GM19455 (cell line): Measurements from ENCODE around the gene RABGAP1.

Source experiments
- ATAC-seq: cut with Tn5 transposase; IDR thresholded peaks from one replicate; pipeline ENCODE4 v1.9.1; 2021; ENCODE audit not compliant: unreplicated experiment

RABGAP1 gene

DNA sequence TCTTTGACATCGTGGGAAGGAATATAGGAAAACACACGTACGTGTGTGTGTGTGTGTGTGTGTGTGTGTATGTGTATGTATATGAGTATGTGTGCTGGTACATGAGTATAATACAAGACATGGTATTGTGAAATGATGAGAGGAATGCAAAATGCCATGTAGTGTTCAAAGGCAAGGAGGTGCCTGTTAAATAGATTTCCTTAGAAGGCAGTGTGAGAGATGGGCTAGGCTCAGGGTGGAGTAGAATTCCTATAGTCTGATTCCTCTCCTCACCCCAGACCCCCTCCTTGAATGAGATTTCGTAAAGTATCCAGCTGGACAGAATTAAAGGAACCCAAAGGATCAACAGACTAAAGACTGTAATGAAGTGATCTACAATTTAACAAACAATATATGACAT is 103.8 kb downstream of the RABGAP1 start:
- no peak for ATAC-seq

DNA sequence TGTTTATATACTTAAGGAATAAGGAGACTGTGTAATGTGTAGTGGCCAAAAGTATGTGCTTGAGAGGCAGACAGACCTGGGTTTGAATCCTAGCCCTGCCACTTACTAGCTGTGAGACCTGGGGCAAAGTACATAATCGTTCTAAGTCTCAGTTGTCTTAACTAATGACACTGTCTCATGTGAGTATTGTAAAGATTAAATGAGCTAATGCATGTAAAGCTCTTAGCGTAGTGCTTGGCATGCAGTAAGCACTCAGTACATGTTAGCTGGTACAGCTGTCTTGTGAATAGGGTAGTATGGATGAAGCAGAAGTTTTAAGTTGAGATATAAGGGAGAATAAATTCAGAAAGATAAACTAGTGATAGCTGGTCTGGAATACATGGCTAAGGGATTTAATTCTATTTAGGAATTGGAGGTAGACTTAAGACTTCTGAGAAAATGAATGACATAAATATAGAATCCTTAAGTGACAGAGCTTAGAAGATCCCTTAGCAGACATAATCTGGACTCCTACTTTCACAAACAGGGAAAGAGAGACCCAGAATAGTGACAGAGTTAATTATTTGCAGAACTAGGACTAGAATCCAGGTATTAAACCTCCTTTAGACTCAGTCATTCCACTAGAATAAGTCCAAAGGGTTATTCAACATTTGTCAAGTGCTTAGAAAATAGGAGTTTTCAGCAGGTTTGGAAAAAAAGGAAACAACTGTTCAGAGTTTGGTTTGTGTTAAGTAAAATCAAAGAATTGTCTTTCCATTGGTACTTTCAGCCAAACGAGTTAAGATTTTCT is 105.8 kb downstream of the RABGAP1 start:
- no peak for ATAC-seq

- ATAC-seq = no peak
Measured at GRCh38 chr9:123048748-123049147, 107.9 kb downstream of the RABGAP1 start.

- ATAC-seq = no peak
Measured at GRCh38 chr9:123049589-123050222, 108.9 kb downstream of the RABGAP1 start.

DNA sequence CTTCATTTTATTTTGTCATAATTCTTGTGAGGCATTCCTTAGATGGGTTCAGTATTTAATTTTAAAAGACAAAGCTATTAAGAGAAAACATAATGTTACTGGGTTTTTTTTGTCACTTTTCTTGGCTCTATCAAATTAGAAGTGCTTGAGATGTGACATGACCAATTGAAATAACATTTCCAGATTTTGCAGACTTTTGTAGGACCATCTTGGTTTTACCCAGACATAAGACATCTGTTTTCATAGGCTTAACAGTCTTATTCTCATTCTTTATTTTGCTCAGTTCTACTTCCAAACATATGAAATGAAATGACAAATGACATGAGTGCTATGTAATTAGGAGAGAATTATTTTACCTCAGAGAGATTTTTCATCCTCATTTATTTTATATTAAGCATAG is 112.2 kb downstream of the RABGAP1 start:
- ATAC-seq = no peak

DNA sequence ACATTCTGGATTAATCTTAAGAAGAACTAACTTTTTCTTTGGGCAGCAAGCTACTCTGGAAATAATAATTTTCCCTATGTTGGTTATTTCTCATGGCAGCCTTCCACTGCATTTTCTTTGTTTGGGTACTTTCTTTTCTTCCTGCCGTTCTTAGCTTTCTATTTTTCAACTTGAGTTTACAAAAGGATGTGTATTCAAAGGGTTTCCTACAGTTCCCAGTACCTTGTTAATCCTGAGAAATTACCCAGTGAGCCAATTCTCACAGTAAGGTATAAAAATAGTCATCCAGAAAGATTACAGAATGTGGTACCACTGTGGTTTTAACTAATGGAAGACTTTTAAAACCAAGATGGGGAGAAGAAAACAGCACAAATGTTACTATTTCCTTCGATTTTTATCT is 112.9 kb downstream of the RABGAP1 start:
- no peak for ATAC-seq

DNA sequence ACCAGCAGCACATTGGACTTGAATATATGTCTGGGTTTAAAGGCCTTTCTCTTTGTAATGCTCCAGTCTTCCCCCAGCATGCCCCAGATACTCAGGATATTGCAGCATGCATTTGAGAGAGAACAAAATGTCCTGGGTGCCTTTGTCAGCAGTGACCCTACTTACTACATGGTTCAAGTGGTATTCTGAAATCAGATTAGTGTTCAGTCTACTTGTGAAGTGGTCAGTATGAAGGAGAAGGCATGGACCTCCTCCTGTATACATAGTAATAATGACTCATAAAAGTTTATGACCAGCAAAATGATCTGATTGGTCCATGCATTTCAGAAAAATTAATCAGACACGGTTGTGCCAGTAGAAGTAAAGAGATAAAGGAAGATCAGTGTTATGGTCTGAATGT is 118.0 kb downstream of the RABGAP1 start:
- ATAC-seq = no peak

- ATAC-seq = no peak
Measured at GRCh38 chr9:123059472-123060220, 118.8 kb downstream of the RABGAP1 start.

- no peak for ATAC-seq
Measured at GRCh38 chr9:123061216-123061615, 120.4 kb downstream of the RABGAP1 start.

DNA sequence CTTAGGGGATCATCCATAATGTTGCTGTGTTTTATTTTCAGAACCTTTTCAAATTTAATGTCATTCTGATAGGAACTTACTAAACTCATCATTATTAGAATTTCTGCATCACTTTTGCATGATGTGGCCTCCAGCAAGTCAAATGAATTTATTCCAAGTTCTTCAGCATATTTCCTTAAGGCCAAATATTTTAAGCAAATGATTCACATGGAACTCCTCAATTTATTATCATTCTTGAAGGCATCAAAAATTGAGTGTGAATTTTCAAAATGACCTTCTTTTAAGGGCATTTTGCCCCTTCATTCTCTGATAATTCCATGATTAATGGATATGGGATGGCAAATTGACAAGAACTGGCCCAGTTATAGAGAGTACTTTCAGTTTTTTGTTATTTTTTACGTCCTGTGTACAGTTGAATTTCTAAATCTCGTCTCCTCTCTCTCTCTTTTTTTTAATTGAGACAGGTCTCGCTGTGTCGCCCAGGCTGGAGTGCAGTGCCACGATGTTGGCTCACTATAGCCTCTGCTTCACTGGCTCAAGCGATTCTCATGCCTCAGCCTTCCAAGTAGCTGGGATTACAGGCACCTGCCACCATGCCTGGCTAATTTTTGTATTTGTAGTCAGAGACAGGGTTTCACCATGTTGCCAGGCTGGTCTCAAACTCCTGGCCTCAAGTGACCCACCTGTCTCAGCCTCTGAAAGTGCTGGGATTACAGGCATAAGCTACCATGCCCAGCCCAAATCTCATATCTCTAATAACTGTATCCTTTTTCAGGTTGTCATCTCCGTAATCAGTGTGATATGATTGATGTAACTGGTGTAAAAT is 121.7 kb downstream of the RABGAP1 start:
- ATAC-seq = no peak

DNA sequence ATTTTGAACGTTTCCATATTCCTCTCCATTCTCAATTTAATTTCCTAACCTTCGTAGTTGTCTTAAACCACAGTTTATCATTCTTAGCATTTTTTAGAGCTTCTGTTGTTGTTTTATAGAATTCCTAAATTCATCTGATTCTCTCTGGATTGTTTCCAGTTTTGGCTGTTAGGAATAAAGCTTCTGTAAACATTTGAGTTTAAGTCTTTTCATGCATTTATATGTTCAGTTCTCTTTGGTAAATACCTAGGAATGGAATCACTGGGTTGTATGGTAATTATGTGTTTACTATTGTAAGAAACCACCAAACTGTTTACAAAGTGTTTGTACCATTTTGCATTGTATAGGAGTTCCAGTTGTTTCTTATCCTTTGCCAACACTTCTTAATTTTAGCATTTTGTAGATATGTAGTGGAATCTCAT is 122.4 kb downstream of the RABGAP1 start:
- no peak for ATAC-seq

DNA sequence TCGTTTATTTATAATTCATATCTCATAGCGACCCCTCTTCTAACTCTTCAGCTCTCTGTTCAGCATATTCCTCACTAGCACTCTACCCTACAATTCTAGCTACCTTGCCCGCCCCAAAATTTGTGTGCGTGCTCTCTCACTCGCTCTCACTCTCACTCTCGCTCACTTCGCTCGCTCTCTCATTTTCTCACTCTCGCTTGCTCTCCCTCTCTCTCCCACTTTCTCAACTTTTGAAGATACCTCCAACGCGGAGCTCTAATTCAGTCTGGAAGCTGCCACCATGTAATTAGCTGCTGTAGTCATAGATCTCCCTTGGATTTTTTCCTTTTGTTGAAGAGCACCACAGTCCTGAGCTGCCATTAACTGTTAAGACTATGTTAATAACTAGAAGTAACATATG is 123.1 kb downstream of the RABGAP1 start:
- ATAC-seq = no peak

- no peak for ATAC-seq
Measured at GRCh38 chr9:123064716-123065115, 123.9 kb downstream of the RABGAP1 start.

DNA sequence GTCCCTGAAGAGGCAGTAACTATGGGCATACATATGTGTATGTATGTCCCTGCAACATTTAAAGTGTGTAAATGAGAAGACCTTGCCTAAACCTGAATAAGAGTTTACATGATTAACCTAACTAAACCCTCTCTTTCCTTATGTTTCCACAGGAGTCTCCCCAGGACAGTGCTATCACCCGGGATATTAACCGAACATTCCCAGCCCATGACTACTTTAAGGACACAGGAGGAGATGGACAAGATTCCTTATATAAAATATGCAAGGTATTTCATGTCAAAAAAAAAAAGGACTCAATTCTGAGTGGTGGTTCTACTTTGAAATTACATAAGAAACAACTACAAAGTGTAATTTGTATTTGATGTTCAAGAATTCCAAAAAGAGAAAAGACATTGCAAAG is 124.4 kb downstream of the RABGAP1 start:
- no peak for ATAC-seq

DNA sequence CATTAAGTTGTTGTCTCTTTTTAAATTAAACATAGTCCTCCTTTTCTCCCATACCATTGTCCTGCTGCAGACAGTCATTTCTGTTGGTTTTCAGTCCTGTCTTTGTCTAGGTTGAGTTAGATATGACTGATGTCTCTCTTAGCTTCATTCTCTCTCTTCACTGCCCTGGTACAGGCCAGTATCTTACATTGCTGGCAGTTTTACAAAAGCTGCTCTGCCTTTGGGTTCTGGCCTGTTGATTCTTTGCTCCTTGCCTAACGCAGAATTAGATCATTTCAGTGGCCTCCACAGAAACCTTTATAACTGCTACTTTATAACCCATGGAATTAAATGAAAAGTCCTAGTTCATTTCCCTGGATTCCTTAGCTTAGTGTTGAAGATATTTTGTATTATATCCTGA is 126.3 kb downstream of the RABGAP1 start:
- ATAC-seq = no peak

DNA sequence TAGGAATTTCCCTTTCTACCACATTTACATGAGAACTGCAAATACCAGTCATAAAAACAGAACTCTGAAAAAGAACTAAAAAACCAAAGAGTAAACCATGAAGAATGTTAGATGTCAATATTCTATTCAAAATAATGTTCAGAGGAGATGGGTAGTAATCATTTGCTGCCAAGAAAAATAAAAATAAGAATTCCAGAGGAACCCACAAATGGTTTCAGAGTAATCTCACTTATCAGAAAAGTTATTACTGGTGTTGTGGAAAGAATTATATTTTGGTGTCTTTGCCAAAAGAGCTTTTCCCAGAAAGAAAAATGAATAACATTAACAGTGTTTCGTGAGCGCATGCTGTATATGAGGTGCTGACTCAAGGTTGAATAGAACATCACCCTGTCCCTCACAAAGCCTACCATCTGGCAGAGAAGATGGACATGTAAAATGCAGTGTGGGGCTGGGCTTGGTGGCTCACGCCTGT is 128.2 kb downstream of the RABGAP1 start:
- ATAC-seq = no peak

DNA sequence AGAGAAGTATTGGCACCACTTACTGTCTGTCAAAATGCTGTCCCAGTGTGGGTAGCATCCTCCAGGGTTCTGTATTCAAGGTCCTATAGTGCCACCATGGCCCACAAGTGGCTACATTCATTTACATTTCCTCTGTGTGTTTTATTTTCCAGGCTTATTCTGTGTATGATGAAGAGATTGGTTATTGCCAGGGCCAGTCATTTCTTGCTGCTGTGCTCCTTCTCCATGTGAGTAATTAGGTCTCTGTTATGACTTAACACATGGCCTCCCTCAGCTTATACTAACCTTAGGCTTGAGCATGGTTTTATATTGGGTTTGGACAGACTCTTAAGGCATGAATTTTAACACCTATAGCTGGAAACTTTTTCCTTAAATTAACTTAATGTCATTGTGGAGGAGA is 129.4 kb downstream of the RABGAP1 start:
- no peak for ATAC-seq

DNA sequence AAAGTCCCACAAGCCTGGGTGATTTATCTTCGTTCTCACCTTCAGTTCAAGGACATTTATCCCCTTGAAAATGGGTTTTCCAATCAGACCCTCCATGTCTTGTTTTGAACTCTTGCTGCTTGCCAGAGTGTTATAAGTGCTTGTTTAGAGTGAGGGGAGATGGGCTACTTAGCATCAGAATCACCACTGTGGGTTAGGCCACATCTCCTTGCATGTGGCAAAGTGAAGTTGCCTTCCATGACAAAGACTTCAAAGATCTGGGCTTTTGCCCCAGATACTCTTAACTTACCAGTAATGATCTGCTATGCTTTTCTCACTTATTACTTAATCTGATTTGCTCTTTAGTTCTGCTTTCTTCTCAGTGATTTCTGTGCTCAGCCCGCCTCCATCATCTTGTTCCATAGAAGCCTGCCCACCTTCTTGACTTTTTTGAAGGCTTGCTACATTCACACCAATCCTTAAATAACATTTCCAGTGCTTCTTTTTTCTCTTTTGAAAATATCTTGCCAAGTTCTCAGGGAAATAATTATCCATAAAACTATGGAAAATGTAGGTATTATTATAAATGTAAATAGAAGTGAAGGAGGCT is 131.7 kb downstream of the RABGAP1 start:
- no peak for ATAC-seq

DNA sequence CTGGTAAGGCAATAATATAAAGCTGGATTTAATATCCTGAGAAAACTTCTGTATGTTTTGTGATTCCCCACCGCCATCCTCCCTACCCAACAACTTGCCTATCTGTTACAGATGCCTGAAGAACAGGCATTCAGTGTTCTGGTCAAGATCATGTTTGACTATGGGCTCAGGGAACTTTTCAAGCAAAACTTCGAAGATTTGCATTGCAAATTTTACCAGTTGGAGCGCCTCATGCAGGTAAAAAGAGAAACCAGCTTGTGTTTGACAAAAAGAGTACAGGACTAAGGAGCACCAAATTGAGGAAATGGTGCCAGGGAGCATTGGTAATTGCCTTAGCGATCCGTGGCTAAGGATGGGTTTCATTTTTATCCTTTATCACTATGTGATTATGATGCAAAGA is 132.6 kb downstream of the RABGAP1 start:
- no peak for ATAC-seq

- ATAC-seq = no peak
Measured at GRCh38 chr9:123073991-123074422, 133.2 kb downstream of the RABGAP1 start.

DNA sequence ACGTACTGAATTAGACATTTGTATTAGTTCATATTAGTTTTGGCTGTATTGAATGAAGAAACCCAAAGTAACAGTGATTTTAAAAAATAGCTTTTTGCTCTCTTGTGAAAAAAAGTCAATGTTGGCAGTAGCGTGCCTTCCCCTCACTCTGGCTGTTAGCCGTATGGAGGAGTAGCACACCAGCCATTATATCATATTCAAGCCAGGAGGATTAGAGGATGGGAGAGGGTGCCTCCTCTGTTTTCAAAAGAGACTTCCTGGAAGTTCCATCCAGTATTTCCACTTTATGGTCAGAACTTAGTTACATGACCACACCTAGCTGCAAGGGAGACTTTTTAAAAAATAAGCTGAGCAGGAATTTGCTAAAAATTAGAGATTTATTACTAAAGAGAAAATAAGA is 133.8 kb downstream of the RABGAP1 start:
- no peak for ATAC-seq
